NCI-H2196 treated with DMSO at 0.1 percent for 48 hours (cell line): ENCODE data around the gene HGS.

Experiments used
- DNase-seq: peaks from one replicate; lab custom pipeline; 2025; ENCODE audit not compliant: unreplicated experiment; lab: John Stamatoyannopoulos, UW

Gene HGS, protein sequence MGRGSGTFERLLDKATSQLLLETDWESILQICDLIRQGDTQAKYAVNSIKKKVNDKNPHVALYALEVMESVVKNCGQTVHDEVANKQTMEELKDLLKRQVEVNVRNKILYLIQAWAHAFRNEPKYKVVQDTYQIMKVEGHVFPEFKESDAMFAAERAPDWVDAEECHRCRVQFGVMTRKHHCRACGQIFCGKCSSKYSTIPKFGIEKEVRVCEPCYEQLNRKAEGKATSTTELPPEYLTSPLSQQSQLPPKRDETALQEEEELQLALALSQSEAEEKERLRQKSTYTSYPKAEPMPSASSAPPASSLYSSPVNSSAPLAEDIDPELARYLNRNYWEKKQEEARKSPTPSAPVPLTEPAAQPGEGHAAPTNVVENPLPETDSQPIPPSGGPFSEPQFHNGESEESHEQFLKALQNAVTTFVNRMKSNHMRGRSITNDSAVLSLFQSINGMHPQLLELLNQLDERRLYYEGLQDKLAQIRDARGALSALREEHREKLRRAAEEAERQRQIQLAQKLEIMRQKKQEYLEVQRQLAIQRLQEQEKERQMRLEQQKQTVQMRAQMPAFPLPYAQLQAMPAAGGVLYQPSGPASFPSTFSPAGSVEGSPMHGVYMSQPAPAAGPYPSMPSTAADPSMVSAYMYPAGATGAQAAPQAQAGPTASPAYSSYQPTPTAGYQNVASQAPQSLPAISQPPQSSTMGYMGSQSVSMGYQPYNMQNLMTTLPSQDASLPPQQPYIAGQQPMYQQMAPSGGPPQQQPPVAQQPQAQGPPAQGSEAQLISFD

GRCh38 chr17:81683584-81684441, at the start of gene HGS, which contains the start of gene ARL16:
HGS (plus strand) TSS chr17:81684011; CDS start chr17:81684067, 56 bp downstream.
ARL16 (minus strand) TSS chr17:81683797; CDS start chr17:81683753, 44 bp downstream.
- DNase-seq, result peak; percentile 99

- no peak for DNase-seq
These were observed 48.4 kb upstream of the HGS start for GRCh38 chr17:81635431-81635830.

GRCh38 chr17:81635973-81636504, 47.8 kb upstream of the HGS start:
- DNase-seq, result no peak

GRCh38 chr17:81636505-81637288, 47.1 kb upstream of the HGS start, which contains the start of the genes NPLOC4 and TSPAN10:
NPLOC4 (minus strand) TSS chr17:81637112; CDS start chr17:81636930, 182 bp downstream.
TSPAN10 (plus strand) TSS chr17:81637196; CDS start chr17:81642413, 5,217 bp downstream.
- peak; percentile 88 for DNase-seq

- no peak for DNase-seq
These were observed 45.1 kb upstream of the HGS start for GRCh38 chr17:81638683-81639082.

DNA sequence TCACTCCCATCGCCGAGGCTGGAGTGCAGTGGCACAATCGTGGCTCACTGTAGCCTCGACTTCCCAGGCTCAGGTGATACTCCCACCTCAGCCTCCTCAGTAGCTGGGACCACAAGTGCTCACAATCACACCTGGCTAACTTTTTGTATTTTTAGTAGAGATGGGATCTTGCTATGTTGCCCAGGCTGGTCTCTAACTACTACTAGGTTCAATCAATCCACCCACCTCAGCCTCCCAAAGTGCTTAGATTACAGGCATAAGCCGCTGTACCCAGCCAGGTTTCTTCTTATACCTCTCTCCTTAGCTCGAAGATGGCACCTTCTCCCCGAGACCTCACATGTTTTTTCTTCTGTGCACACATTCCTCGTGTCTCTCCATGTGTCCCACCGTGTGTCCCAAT, 43.8 kb upstream of the HGS start:
- DNase-seq, result no peak

DNA sequence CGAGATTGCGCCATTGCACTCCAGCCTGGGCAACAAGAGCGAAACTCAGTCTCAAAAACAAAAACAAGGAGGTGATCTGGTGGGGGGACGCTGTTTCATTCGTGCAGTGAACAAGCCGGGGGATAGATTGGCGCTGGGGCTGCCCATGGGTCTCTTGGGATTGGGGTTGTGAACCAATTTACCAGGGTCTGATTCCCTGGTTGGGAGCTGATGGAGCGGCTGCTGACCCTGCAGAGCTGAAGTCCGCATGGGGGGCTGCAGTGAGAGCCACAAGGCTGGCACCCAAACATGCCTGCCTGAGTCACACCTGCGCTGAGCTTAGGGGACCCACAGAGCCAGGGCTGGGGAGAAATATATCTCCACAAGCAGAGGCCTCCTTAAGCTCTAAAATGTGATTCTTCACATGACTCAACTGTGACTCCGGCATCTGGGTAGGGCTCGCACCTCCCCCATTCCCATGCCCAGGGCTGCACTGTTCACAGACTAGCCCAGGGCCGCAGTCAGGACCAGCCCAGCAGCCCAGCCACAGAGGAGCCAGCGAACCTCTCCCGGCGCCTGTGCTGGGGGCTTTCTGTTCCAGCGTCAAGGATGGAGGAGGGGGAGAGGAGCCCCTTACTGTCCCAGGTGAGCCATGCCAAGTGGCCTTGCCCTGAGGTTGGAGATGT, 41.9 kb upstream of the HGS start:
- no peak for DNase-seq

- DNase-seq, result no peak
These were observed 39.3 kb upstream of the HGS start for GRCh38 chr17:81644496-81644895.

DNA sequence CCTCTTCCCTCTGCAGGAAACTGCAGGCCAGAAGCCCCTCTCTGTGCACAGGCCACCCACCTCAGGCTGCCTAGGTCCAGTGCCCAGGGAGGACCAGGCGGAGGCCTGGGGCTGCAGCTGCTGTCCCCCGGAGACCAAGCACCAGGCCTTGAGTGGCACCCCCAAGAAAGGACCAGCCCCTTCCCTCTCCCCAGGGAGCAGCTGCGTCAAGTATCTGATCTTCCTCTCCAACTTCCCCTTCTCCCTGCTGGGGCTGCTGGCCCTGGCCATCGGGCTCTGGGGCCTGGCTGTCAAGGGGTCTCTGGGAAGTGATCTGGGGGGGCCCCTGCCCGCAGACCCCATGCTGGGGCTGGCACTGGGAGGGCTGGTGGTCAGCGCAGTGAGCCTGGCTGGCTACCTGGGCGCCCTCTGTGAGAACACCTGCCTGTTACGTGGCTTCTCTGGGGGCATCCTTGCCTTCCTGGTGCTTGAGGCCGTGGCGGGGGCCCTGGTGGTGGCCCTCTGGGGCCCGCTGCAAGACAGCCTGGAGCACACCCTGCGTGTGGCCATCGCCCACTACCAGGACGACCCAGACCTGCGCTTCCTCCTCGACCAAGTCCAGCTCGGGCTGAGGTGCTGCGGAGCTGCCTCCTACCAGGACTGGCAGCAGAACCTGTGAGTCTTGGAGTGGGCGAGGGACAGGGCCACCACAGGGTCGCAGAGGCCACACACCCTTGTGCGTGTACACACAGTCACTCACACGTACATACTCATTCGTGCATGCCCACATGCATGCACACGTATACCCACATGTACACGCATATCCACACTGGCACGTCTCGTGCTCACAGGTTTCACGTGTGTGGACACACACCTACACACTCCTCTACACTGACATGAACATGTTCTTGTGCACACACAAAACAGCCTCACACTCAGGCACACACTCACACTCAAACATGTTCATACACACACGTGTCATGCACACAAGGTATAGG, 38.5 kb upstream of the HGS start:
- no peak for DNase-seq

DNA sequence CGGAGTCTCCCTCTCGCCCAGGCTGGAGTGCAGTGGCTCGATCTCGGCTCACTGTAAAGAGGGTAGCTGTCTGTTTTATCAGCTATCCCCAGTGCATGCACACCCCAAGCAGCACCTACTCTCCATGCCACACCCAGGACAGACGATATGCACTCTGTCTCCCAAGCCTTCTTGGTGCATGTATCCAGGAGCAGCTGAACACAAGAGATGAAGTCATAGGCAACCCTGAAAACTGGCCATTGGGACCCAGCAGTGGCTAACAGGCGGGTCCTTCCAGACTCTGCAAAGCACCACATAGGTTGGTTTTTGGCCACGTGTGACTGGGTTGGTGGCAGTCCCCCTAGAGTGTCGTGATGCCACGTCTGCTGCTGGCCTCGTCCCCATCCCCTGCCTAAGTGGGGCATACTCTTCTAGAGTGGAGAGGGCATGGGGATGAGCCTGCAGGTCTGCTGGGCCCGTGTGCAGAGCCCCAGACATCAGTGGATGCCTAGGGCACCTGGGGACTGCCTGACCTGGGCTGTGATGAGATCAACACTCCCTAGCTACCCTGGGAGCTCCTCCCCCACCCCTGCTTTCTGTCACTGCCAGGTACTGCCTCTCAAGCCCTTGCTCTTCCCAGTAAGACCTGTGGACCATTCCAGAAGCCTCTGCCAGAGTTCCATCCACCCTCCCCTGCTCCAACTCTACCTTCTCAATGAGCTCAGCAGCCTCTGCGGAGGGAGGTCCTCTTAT, 36.8 kb upstream of the HGS start:
- DNase-seq, result no peak

GRCh38 chr17:81647640-81648012, 36.2 kb upstream of the HGS start:
- DNase-seq, result no peak

DNA sequence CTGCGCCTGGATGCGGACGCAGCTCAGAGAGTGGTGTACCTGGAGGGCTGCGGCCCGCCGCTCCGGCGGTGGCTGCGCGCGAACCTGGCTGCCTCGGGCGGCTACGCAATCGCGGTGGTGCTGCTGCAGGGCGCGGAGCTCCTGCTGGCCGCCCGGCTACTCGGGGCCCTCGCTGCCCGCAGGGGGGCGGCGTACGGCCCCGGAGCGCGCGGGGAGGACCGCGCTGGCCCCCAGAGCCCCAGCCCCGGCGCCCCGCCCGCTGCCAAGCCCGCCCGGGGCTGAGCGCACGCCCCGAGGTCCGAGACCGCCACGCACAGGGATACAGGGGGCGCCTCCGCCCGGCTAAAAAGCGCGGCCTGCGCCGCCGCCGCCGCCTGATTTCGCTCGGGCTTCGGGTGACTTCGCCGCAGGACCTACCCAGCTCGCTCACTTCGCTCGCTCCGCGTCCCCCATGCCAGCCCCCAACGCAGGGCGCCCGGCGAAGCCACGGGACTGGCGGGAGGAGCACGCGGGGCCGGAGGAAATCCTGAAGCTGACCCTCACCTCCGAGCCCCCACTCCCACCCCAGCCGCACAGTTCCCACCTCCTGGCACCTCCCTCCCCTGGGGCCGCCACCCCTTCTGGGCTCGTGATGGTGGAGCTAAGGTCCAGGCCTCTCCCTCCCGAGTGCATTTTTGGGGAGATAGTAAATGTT, 35.7 kb upstream of the HGS start:
- no peak for DNase-seq

DNA sequence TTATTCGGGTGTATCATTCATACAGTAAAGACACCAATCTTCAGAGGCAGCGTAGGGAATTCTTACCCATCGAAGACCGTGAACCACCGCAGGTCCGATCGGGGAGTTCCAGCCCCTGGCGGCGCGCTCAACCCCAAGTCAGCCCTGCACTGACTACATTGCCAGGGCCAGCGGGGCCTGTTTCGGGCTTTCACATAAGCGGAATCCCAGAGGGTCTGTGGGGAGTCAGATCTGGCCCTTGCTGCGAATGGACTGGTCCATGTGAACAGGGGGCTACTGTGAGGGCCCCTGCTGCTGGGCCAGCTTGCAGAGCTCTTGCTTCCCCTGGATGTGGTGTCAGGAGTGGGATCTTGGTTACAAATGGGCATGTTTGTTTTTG, 35.1 kb upstream of the HGS start:
- DNase-seq, result no peak

- no peak for DNase-seq
These were observed 32.9 kb upstream of the HGS start for GRCh38 chr17:81650951-81651350.

- peak; percentile 68 for DNase-seq
These were observed 32.1 kb upstream of the HGS start for GRCh38 chr17:81651692-81652091.

DNA sequence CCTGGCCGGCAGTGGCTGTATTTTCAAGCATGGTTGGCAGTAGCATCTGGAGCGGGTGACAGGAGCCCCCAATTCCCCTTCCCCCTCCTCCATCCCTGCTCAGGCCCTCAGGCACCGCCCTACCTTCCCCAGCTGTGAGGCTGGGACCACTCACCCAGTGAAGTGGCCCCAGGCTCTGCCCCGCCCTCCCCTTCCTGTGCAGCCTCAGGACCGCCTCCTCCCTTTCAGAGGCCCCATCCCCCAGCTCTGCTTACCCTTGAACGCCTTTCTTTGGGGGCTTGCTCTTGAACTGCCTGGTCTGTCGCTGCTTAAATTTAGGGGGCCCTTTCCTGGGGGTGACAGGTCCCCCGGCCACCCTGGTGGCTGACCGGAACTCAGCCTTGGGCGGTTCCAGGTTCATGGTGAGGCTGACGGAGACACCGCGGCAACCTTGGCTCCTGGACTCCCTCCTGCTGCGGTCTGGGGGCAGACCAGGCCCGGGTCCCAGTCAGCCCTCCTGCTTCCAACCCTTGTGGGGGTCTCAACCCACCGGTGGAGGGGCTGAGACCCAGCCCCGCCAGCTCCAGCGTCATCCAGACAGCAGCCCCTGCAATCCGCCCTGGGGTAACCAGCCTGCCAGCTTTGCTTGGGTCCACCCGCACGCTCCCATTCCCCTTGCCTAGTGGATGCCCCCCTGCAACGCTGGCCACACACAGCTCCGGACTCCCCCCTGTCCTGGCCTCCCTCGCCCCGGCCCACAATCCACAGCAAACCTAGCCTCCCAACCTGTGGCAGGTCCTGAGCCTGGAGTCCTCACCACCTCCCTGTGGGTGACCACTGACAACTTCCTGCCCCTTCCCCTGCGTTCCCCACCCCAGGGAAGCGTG, 30.7 kb upstream of the HGS start:
- no peak for DNase-seq
